Smooth muscle cell (in vitro differentiated cells): ENCODE data around the gene RELN. TPM values are rescaled to one million over a fixed set of nuclear protein-coding genes. Genes with fewer than 3 reads are reported as not detected.

ENCODE experiments used
- DNase-seq: peaks from one replicate; lab custom pipeline; 2025; ENCODE audit not compliant: unreplicated experiment; lab: John Stamatoyannopoulos, UW
- H2AFZ ChIP-seq: fragments of 200-600 bp; sonication (generic); 2 replicates; pipeline ENCODE4 v1.6.0; 2016; ENCODE audit warnings: antibody characterized with exemption, low read depth, mild to moderate bottlenecking
- H3F3A ChIP-seq: fragments of 200-600 bp; sonication (generic); 2 replicates; pipeline ENCODE4 v1.6.0; 2017; ENCODE audit warnings: antibody characterized with exemption, low read depth
- H3K27ac ChIP-seq: fragments of 200-600 bp; sonication (generic); 2 replicates; pipeline ENCODE4 v1.5.1; 2016; ENCODE audit warnings: low read depth, mild to moderate bottlenecking
- H3K27me3 ChIP-seq: fragments of 200-600 bp; sonication (generic); 2 replicates; pipeline ENCODE4 v1.6.1; 2016; ENCODE audit warnings: low read depth, mild to moderate bottlenecking
- H3K36me3 ChIP-seq: fragments of 200-600 bp; sonication (generic); 2 replicates; pipeline ENCODE4 v1.5.1; 2016; ENCODE audit warnings: low read depth
- H3K4me1 ChIP-seq: fragments of 200-600 bp; sonication (generic); 2 replicates; pipeline ENCODE4 v1.5.1; 2016; ENCODE audit warnings: low read depth
- H3K4me2 ChIP-seq: fragments of 200-600 bp; sonication (generic); 2 replicates; pipeline ENCODE4 v1.6.0; 2016; ENCODE audit warnings: mild to moderate bottlenecking
- H3K4me3 ChIP-seq: fragments of 200-600 bp; sonication (generic); 2 replicates; pipeline ENCODE4 v1.5.1; 2016; ENCODE audit warnings: mild to moderate bottlenecking
- H3K79me2 ChIP-seq: fragments of 200-600 bp; sonication (generic); 2 replicates; pipeline ENCODE4 v1.6.0; 2016; ENCODE audit warnings: low read depth, mild to moderate bottlenecking
- H3K9ac ChIP-seq: fragments of 200-600 bp; sonication (generic); 2 replicates; pipeline ENCODE4 v1.6.0; 2016; ENCODE audit warnings: low read depth
- H3K9me3 ChIP-seq: fragments of 200-600 bp; sonication (generic); replicated peaks from 2 replicates; pipeline ENCODE4 v1.5.1; 2016; ENCODE audit warnings: low read depth
- H4K20me1 ChIP-seq: fragments of 200-600 bp; sonication (generic); 2 replicates; pipeline ENCODE4 v1.6.0; 2016; ENCODE audit warnings: low read depth
- CTCF ChIP-seq: fragments of 200-600 bp; sonication (generic); IDR thresholded peaks from 2 replicates; pipeline ENCODE4 v1.5.1; 2017; ENCODE audit warnings: borderline replicate concordance, mild to moderate bottlenecking, antibody characterized with exemption; ENCODE audit not compliant: insufficient read depth, poor library complexity, severe bottlenecking
- WGBS: methylation state at CpG from one replicate; pipeline ENCODE4 v1.1.7; 2016; ENCODE audit warnings: low lambda C conversion rate; 5-methylcytosine and 5-hydroxymethylcytosine counted together
- polyA plus RNA-seq: library from polyadenylated mRNA; unstranded; fragments of >200 nt; fragmentation: Nextera tagmentation; extraction: Ambion mirVana; gene quantifications from 2 replicates; pipeline ENCODE4 v1.2.1, GENCODE V29; 2016
- total RNA-seq: library from RNA; depleted of rRNA; stranded (reverse); fragments of >200 nt; gene quantifications from 2 replicates; pipeline ENCODE4 v1.2.3, GENCODE V29; 2014

Gene RELN
- total and polyA plus RNA-seq, 2 experiments from 2014 or later: 0.90 TPM; not detected in 1

GRCh38 chr7:103474956-103475355 lies 514.5 kb downstream of the RELN start:
- TF ChIP-seq CTCF: no peak
- Histone ChIP-seq H3K9ac (no peak overlapping the region), H3K27ac (no peak overlapping the region), H3F3A (no peaks in the 10 kb centered on the region), H3K79me2 (no peaks in the 10 kb centered on the region), H3K27me3 (peaks cover 6% of the 10 kb centered on the region), H3K4me2 (no peak overlapping the region), H2AFZ (no peak overlapping the region), H4K20me1 (no peaks in the 10 kb centered on the region), H3K36me3 (no peaks in the 10 kb centered on the region), H3K9me3 (no peaks in the 10 kb centered on the region), H3K4me3 (no peak overlapping the region), H3K4me1 (no peaks in the 10 kb centered on the region)
- DNase-seq: no peak
- WGBS: 63% methylated on average over 5 of the region's 5 CpGs

GRCh38 chr7:103469095-103469948 lies 520.1 kb downstream of the RELN start:
- no peak overlapping the region for H2AFZ ChIP-seq
- H3K4me3 ChIP-seq: no peak overlapping the region
- no peaks in the 10 kb centered on the region for H3K9me3 ChIP-seq
- no peaks in the 10 kb centered on the region for H3K79me2 ChIP-seq
- H3K4me2 ChIP-seq: no peak overlapping the region
- no peak overlapping the region for H3K27ac ChIP-seq
- H3K9ac ChIP-seq: no peak overlapping the region
- no peaks in the 10 kb centered on the region for H3F3A ChIP-seq
- H4K20me1 ChIP-seq: no peaks in the 10 kb centered on the region
- TF ChIP-seq CTCF: no peak
- WGBS: 83% methylated on average over 4 of the region's 4 CpGs
- H3K27me3 ChIP-seq: peaks cover 6% of the 10 kb centered on the region
- no peaks in the 10 kb centered on the region for H3K4me1 ChIP-seq
- DNase-seq: no peak
- no peaks in the 10 kb centered on the region for H3K36me3 ChIP-seq

- no peak for TF ChIP-seq CTCF
- H3K4me1 ChIP-seq: no peaks in the 10 kb centered on the region
- H3K9me3 ChIP-seq: no peaks in the 10 kb centered on the region
- no peak overlapping the region for H3K4me3 ChIP-seq
- no peak for DNase-seq
- no peaks in the 10 kb centered on the region for H3K36me3 ChIP-seq
- no peak overlapping the region for H3K27ac ChIP-seq
- no peaks in the 10 kb centered on the region for H3F3A ChIP-seq
- H3K27me3 ChIP-seq: no peaks in the 10 kb centered on the region
- no peak overlapping the region for H2AFZ ChIP-seq
- no peak overlapping the region for H3K4me2 ChIP-seq
- H3K9ac ChIP-seq: no peak overlapping the region
- no peaks in the 10 kb centered on the region for H4K20me1 ChIP-seq
- no peaks in the 10 kb centered on the region for H3K79me2 ChIP-seq
- WGBS: 56% methylated on average over 3 of the region's 3 CpGs
Measured at GRCh38 chr7:103466814-103467213, 522.6 kb downstream of the RELN start.

GRCh38 chr7:103462358-103462757 lies 527.1 kb downstream of the RELN start:
- Histone ChIP-seq H4K20me1 (no peaks in the 10 kb centered on the region), H3K9ac (no peak overlapping the region), H3K79me2 (no peaks in the 10 kb centered on the region), H3K4me3 (no peak overlapping the region), H3K4me2 (no peak overlapping the region), H3K36me3 (no peaks in the 10 kb centered on the region), H3K27ac (no peak overlapping the region), H2AFZ (no peak overlapping the region), H3K27me3 (no peaks in the 10 kb centered on the region), H3K9me3 (no peaks in the 10 kb centered on the region), H3F3A (no peaks in the 10 kb centered on the region), H3K4me1 (no peaks in the 10 kb centered on the region)
- no peak for DNase-seq
- WGBS: 86% methylated on average over 7 of the region's 7 CpGs
- TF ChIP-seq CTCF: no peak
